T-cell (primary cell): ENCODE data around the gene MAP4K4. TPM values are rescaled to one million over a fixed set of nuclear protein-coding genes. Genes with fewer than 3 reads are reported as not detected.

Experiments
- ATAC-seq, 4 experiments: fragments of 200-7000 bp in 3 of 4; fragments of 150-1000 bp in 1 of 4; cut with Tn5 transposase; replicated peaks in 1 of 4; 1 replicate in 3 of 4; 2 replicates in 1 of 4; pipeline ENCODE4 v1.10.0; 2021; ENCODE audit warnings: moderate library complexity in 3 of 4, mild to moderate bottlenecking in 2 of 4, moderate number of reproducible peaks in 1 of 4
- CTCF ChIA-PET, 2 donors: fragments of 300-600 bp; sonication (Branson Sonifier 250); formaldehyde crosslinking; loops; one replicate each; lab custom pipeline; 2022; ENCODE audit warnings: antibody characterized with exemption in 2 of 2; lab: Charles Lee
- POLR2A ChIA-PET, 2 donors: fragments of 300-600 bp; sonication (Branson Sonifier 250); formaldehyde crosslinking; loops; one replicate each; lab custom pipeline; 2022; ENCODE audit warnings: antibody characterized with exemption in 2 of 2; lab: Charles Lee
- DNase-seq, 35 experiments: peaks; one replicate each; pipeline versions ENCODE4 v3.0.0 to v3.0.0-alpha.2; 2013 to 2023
- H3K27ac ChIP-seq: one replicate; pipeline ENCODE4 v1.5.1; 2013; ENCODE audit warnings: low read length
- H3K27me3 ChIP-seq, 2 experiments: replicated peaks in 1 of 2; 1 replicate in 1 of 2; 2 replicates in 1 of 2; pipeline versions ENCODE4 v1.6.1 to v1.7.0; 2013; ENCODE audit warnings: low read length in 1 of 2, mixed read lengths in 1 of 2; ENCODE audit not compliant: control insufficient read depth in 2 of 2, insufficient read depth in 2 of 2; ENCODE audit errors: extremely low read depth in 1 of 2
- H3K36me3 ChIP-seq, 2 donors: 1 replicate in 1 of 2; 2 replicates in 1 of 2; pipeline versions ENCODE4 v1.6.1 to v1.7.0; 2013; ENCODE audit warnings: low read length in 1 of 2; ENCODE audit not compliant: control insufficient read depth in 2 of 2, insufficient read depth in 1 of 2; ENCODE audit errors: extremely low read depth in 1 of 2
- H3K4me1 ChIP-seq, 2 experiments: 1 replicate in 1 of 2; 2 replicates in 1 of 2; pipeline versions ENCODE4 v1.6.1 to v1.7.0; 2013; ENCODE audit warnings: low read length in 2 of 2, mixed read lengths in 1 of 2; ENCODE audit not compliant: insufficient read depth in 2 of 2, control insufficient read depth in 1 of 2; ENCODE audit errors: extremely low read depth in 1 of 2
- H3K4me3 ChIP-seq, 2 donors: 1 replicate in 1 of 2; 2 replicates in 1 of 2; pipeline versions ENCODE4 v1.5.1 to v1.7.0; 2013; ENCODE audit warnings: mild to moderate bottlenecking in 2 of 2, low read length in 1 of 2, moderate library complexity in 1 of 2; ENCODE audit not compliant: control insufficient read depth in 1 of 2; ENCODE audit errors: extremely low read depth in 1 of 2
- H3K9me3 ChIP-seq: 2 replicates; pipeline ENCODE4 v1.7.0; 2013
- H3K27ac Mint-ChIP-seq, 2 donors: one replicate each; pipeline ENCODE4 v1.8.0; 2020 to 2021; ENCODE audit warnings: mild to moderate bottlenecking in 2 of 2, mixed read lengths in 2 of 2
- H3K27me3 Mint-ChIP-seq, 2 donors: one replicate each; pipeline ENCODE4 v1.8.0; 2021 to 2022; ENCODE audit warnings: mixed read lengths in 2 of 2
- H3K36me3 Mint-ChIP-seq: one replicate; pipeline ENCODE4 v1.8.0; 2021; ENCODE audit warnings: mixed read lengths
- H3K4me1 Mint-ChIP-seq, 3 donors: one replicate each; pipeline ENCODE4 v1.8.0; 2020 to 2022; ENCODE audit warnings: mixed read lengths in 3 of 3, mild to moderate bottlenecking in 1 of 3
- H3K4me3 Mint-ChIP-seq, 3 donors: one replicate each; pipeline ENCODE4 v1.8.0; 2020 to 2022; ENCODE audit warnings: mild to moderate bottlenecking in 3 of 3, mixed read lengths in 3 of 3, moderate library complexity in 3 of 3
- H3K9me3 Mint-ChIP-seq, 3 donors: one replicate each; pipeline ENCODE4 v1.8.0; 2020 to 2022; ENCODE audit warnings: mixed read lengths in 3 of 3
- WGBS: methylation state at CpG from one replicate; pipeline ENCODE4 v1.1.5; 2013; ENCODE audit warnings: missing lambda C conversion rate; ENCODE audit not compliant: insufficient coverage; 5-methylcytosine and 5-hydroxymethylcytosine counted together
- total RNA-seq, 35 experiments: library from RNA in 6 of 35; stranded (reverse) in 6 of 35; fragments of 120-200 nt in 1 of 35; gene quantifications; one replicate each; pipeline versions ENCODE4 v1.2.1 to v1.2.4 and lab custom pipeline; 2013 to 2026

MAP4K4 gene
- total RNA-seq, 5 donors from 2014 or later (not counting 1 experiment from before 2014, with no cell fraction given), result 84.2 to 148 (median 93.2) TPM

DNA sequence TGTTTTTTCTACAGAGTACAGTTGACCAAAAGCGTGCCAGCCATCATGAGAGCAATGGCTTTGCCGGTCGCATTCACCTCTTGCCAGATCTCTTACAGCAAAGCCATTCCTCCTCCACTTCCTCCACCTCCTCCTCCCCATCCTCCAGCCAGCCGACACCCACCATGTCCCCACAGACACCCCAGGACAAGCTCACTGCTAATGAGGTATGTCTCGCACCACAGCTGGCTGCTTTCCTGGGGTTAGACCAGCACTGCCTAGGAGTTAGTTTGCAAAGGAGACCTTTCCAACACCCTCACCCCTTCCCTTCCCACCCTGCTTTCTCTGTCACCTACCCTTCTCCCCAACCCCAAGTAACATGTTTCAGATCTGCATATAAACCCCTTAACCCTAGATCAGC lies 174.0 kb downstream of the MAP4K4 start:
- Mint-ChIP-seq H3K4me3 (no peak overlapping the region), H3K4me1 (no peaks in the 10 kb centered on the region), H3K36me3 (peaks cover 79% of the 10 kb centered on the region), H3K9me3 (no peaks in the 10 kb centered on the region), H3K27ac (peak overlapping the region in 1 of 2 donors; percentile 56), H3K27me3 (no peaks in the 10 kb centered on the region)
- H3K27me3 ChIP-seq, result no peaks in the 10 kb centered on the region
- CTCF ChIA-PET, result interaction anchor here in 1 of 2 donors (0.6 to 1.4 kb wide), 2 partner anchors 12 to 142 kb away, joined by 3 read pairs; no protein-coding TSS in a partner anchor
- H3K4me3 ChIP-seq, result no peak overlapping the region
- no peaks in the 10 kb centered on the region for H3K9me3 ChIP-seq
- DNase-seq (no peak), ATAC-seq (no peak)
- POLR2A ChIA-PET, result no interaction called here
- H3K27ac ChIP-seq, result no peak overlapping the region
- H3K36me3 ChIP-seq, result peaks cover 4 to 95% of the 10 kb centered on the region in 2 donors
- 92% methylated on average over 5 of the region's 5 CpGs for WGBS
- H3K4me1 ChIP-seq, result no peaks in the 10 kb centered on the region

DNA sequence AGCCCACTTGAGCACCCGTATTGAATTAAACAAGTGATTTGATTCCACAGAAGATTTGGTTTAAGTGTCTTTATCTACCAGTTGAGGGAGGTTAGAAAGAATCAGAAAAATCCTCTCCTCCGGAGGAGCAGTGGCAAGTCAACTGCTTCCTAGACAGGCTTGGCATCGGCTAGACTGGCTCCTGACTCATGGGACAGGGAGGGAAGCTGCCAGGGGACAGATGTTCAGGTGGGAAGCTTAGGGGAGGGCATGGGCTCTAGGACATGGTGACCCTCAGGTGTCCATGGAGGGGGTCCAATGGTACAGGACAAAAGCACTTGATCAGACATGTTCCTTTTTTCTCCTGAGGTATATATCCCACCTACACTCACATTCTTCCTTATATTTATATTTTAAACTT lies 175.0 kb downstream of the MAP4K4 start:
- ATAC-seq (no peak), DNase-seq (no peak)
- H3K27me3 ChIP-seq, result no peaks in the 10 kb centered on the region
- Mint-ChIP-seq H3K4me3 (no peak overlapping the region), H3K27ac (peak overlapping the region; percentile 14 to 23), H3K27me3 (no peaks in the 10 kb centered on the region), H3K9me3 (no peaks in the 10 kb centered on the region), H3K4me1 (no peaks in the 10 kb centered on the region), H3K36me3 (peaks cover 81% of the 10 kb centered on the region)
- H3K9me3 ChIP-seq, result no peaks in the 10 kb centered on the region
- no peak overlapping the region for H3K27ac ChIP-seq
- no peak overlapping the region for H3K4me3 ChIP-seq
- POLR2A ChIA-PET, result no interaction called here
- peaks cover 3 to 95% of the 10 kb centered on the region in 2 donors for H3K36me3 ChIP-seq
- WGBS, result 100% methylated on average over 1 of the region's 3 CpGs
- CTCF ChIA-PET, result interaction anchor here (0.6 to 1.4 kb wide), 3 partner anchors 11 to 864 kb away, joined by 3 read pairs; no protein-coding TSS in a partner anchor
- H3K4me1 ChIP-seq, result no peaks in the 10 kb centered on the region

DNA sequence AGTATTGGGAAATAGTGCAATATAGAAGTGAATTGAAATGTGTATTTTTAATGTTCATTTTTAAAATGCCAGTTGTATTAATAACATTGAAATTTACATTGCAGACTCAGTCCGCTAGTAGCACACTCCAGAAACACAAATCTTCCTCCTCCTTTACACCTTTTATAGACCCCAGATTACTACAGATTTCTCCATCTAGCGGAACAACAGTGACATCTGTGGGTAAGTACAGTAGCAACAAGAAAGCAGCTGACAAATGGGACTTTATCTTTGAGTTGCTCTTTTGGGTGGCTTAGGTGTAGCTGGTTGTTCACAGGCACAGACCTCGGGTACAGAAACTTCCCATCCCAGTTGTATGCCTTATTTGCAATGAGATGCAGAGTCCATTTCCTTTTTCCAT lies 176.0 kb downstream of the MAP4K4 start:
- H3K4me1 Mint-ChIP-seq, result peaks cover 0 to 2% (median 0%) of the 10 kb centered on the region in 3 donors
- ATAC-seq (no peak), DNase-seq (peak in 1 of 35 experiments; percentile 14)

DNA sequence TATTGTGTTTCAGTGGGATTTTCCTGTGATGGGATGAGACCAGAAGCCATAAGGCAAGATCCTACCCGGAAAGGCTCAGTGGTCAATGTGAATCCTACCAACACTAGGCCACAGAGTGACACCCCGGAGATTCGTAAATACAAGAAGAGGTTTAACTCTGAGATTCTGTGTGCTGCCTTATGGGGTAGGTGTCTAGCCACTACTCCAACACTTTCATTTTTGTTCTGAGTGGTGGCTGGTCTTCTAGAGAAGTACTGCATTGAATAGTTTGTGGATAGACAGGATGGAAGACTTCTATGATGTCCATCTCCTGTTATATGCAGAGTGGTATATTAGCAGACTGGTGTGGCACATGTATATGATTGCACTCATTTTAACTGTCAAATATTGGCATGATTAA lies 176.6 kb downstream of the MAP4K4 start:
- H3K27ac Mint-ChIP-seq, result no peak overlapping the region
- peaks cover 72% of the 10 kb centered on the region for H3K36me3 Mint-ChIP-seq
- H3K27me3 ChIP-seq, result no peaks in the 10 kb centered on the region

More for the DNA sequence above, 176.0 kb downstream of the MAP4K4 start:
- no peak overlapping the region for H3K27ac ChIP-seq
- no CpG with 5 or more reads among the region's 3 CpGs for WGBS
- CTCF ChIA-PET, result interaction anchor here in 1 of 2 donors (0.6 to 0.9 kb wide), 2 partner anchors 442 to 455 kb away, joined by 3 read pairs; no protein-coding TSS in a partner anchor
- Mint-ChIP-seq H3K27ac (no peak overlapping the region), H3K27me3 (no peaks in the 10 kb centered on the region), H3K9me3 (no peaks in the 10 kb centered on the region), H3K36me3 (peaks cover 74% of the 10 kb centered on the region), H3K4me3 (no peak overlapping the region)
- H3K36me3 ChIP-seq, result peaks cover 3 to 92% of the 10 kb centered on the region in 2 donors
- H3K27me3 ChIP-seq, result no peaks in the 10 kb centered on the region
- no peaks in the 10 kb centered on the region for H3K4me1 ChIP-seq
- POLR2A ChIA-PET, result no interaction called here
- no peaks in the 10 kb centered on the region for H3K9me3 ChIP-seq
- no peak overlapping the region for H3K4me3 ChIP-seq

DNA sequence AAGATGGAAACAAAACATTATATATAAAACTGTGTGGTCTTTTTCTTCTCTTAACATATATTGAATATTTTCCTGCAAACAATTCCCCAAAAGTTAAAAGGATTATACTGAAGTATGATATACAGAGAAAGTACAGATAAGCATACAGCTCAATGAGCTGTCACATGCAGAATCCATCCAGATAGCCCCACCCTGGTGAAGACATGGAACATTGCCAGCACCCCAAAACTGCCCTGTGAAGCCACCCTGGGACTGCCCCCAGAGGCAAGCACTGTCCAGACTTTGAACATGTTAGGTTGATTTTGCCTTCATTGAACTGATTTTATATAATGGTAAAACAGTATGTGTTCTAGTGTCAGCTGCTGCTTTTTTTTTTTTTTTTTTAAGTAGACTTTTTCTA lies 182.0 kb downstream of the MAP4K4 start:
- Mint-ChIP-seq H3K9me3 (no peaks in the 10 kb centered on the region), H3K4me3 (no peak overlapping the region), H3K4me1 (peaks cover 2 to 10% (median 7%) of the 10 kb centered on the region in 3 donors), H3K27ac (no peak overlapping the region), H3K27me3 (no peaks in the 10 kb centered on the region), H3K36me3 (peaks cover 66% of the 10 kb centered on the region)
- Histone ChIP-seq H3K27me3 (no peaks in the 10 kb centered on the region), H3K4me3 (no peak overlapping the region), H3K4me1 (no peaks in the 10 kb centered on the region), H3K36me3 (peaks cover 4 to 73% of the 10 kb centered on the region in 2 donors), H3K9me3 (no peaks in the 10 kb centered on the region), H3K27ac (no peak overlapping the region)
- ChIA-PET POLR2A (no interaction called here), CTCF (interaction anchor here (0.6 kb wide), 2 partner anchors 465 to 542 kb away, joined by 3 to 5 read pairs; no protein-coding TSS in a partner anchor)
- ATAC-seq (no peak), DNase-seq (no peak)

More for the DNA sequence above, 176.6 kb downstream of the MAP4K4 start:
- Histone ChIP-seq H3K4me1 (no peaks in the 10 kb centered on the region), H3K27ac (no peak overlapping the region), H3K9me3 (no peaks in the 10 kb centered on the region), H3K4me3 (no peak overlapping the region), H3K36me3 (peaks cover 3 to 88% of the 10 kb centered on the region in 2 donors)
- ATAC-seq (no peak), DNase-seq (no peak)
- H3K27me3 Mint-ChIP-seq, result no peaks in the 10 kb centered on the region
- CTCF ChIA-PET, result interaction anchor here in 1 of 2 donors (0.9 kb wide), 1 partner anchor 455 kb away, joined by 3 read pairs; no protein-coding TSS in a partner anchor
- POLR2A ChIA-PET, result no interaction called here
- H3K9me3 Mint-ChIP-seq, result no peaks in the 10 kb centered on the region
- H3K4me3 Mint-ChIP-seq, result no peak overlapping the region
- H3K4me1 Mint-ChIP-seq, result peaks cover 0 to 2% (median 0%) of the 10 kb centered on the region in 3 donors
- no CpG with 5 or more reads among the region's 3 CpGs for whole genome bisulfite sequencing

DNA sequence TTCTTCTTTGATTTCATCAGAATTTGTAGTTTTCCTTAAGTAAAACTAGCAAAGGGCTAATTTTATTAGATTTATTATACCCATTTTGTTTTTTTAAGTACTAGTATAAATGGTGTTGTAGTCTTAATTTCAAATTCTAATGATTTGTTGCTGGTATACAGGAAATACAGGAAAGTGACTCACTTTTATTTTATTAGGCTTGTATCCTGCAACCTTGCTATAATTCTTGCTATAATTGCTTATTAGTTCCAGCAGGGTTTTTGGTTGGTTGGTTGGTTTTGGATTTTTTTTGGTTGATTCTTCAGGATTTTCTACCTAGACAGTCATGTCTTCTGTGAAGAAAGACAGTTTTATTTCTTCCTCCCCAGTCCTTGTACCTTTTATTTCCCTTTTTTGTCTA lies 183.6 kb downstream of the MAP4K4 start:
- ChIA-PET POLR2A (no interaction called here), CTCF (no interaction called here)
- Mint-ChIP-seq H3K4me1 (peaks cover 2 to 10% (median 7%) of the 10 kb centered on the region in 3 donors), H3K9me3 (no peaks in the 10 kb centered on the region), H3K4me3 (no peak overlapping the region), H3K36me3 (peaks cover 62% of the 10 kb centered on the region), H3K27me3 (no peaks in the 10 kb centered on the region), H3K27ac (no peak overlapping the region)
- Histone ChIP-seq H3K9me3 (no peaks in the 10 kb centered on the region), H3K4me3 (no peak overlapping the region), H3K36me3 (peaks cover 10 to 70% of the 10 kb centered on the region in 2 donors), H3K27ac (no peak overlapping the region), H3K27me3 (no peaks in the 10 kb centered on the region), H3K4me1 (no peaks in the 10 kb centered on the region)
- ATAC-seq (no peak), DNase-seq (no peak)
